Adipocyte (in vitro differentiated cells): ENCODE measurements around the gene OOSP4B.
"Not testable (repeated sequence)": the region's sequence is repeated elsewhere in the genome, so short reads cannot be mapped to it uniquely, and the experiment has no call there.

Experiments used
- DNase-seq: peaks from one replicate; pipeline ENCODE4 v3.0.0-alpha.2; 2015; ENCODE audit warnings: low read depth
- H3K27me3 ChIP-seq: replicated peaks from 2 replicates; pipeline ENCODE4 v1.7.0; 2013; ENCODE audit warnings: mild to moderate bottlenecking, low read length, moderate library complexity; ENCODE audit not compliant: control insufficient read depth, insufficient read depth
- H3K36me3 ChIP-seq: 2 replicates; pipeline ENCODE4 v1.7.0; 2013; ENCODE audit warnings: low read length, mild to moderate bottlenecking, moderate library complexity; ENCODE audit not compliant: control insufficient read depth, insufficient read depth, severe bottlenecking
- H3K4me1 ChIP-seq: 2 replicates; pipeline ENCODE4 v1.7.0; 2013; ENCODE audit warnings: mild to moderate bottlenecking, low read length, moderate library complexity; ENCODE audit not compliant: control insufficient read depth, insufficient read depth
- H3K4me3 ChIP-seq: 2 replicates; pipeline ENCODE4 v1.7.0; 2013; ENCODE audit warnings: mild to moderate bottlenecking, low read length, moderate library complexity
- H3K9ac ChIP-seq: 2 replicates; pipeline ENCODE4 v1.7.0; 2013; ENCODE audit warnings: mild to moderate bottlenecking, low read length, moderate library complexity
- H3K9me3 ChIP-seq: 2 replicates; pipeline ENCODE4 v1.7.0; 2013; ENCODE audit warnings: mild to moderate bottlenecking, low read length, moderate library complexity; ENCODE audit not compliant: control insufficient read depth

OOSP4B gene

GRCh38 chr11:59999691-60000090 is 17.3 kb upstream of the OOSP4B start:
- no peak overlapping the region for H3K9ac ChIP-seq
- peaks cover 7% of the 10 kb centered on the region for H3K9me3 ChIP-seq
- no peaks in the 10 kb centered on the region for H3K4me1 ChIP-seq
- no peaks in the 10 kb centered on the region for H3K36me3 ChIP-seq
- DNase-seq = no peak
- no peaks in the 10 kb centered on the region for H3K27me3 ChIP-seq
- no peak overlapping the region for H3K4me3 ChIP-seq

GRCh38 chr11:60003729-60004128 is 13.3 kb upstream of the OOSP4B start:
- H3K9me3 ChIP-seq = peaks cover 7% of the 10 kb centered on the region
- DNase-seq = no peak
- H3K27me3 ChIP-seq = no peaks in the 10 kb centered on the region
- H3K4me3 ChIP-seq = no peak overlapping the region
- no peak overlapping the region for H3K9ac ChIP-seq
- no peaks in the 10 kb centered on the region for H3K36me3 ChIP-seq
- no peaks in the 10 kb centered on the region for H3K4me1 ChIP-seq

- H3K9ac ChIP-seq = no peak overlapping the region
- H3K4me1 ChIP-seq = no peaks in the 10 kb centered on the region
- no peaks in the 10 kb centered on the region for H3K36me3 ChIP-seq
- H3K4me3 ChIP-seq = no peak overlapping the region
- no peaks in the 10 kb centered on the region for H3K27me3 ChIP-seq
- no peak for DNase-seq
- H3K9me3 ChIP-seq = no peaks in the 10 kb centered on the region
Measured at GRCh38 chr11:60005360-60005759, 11.6 kb upstream of the OOSP4B start.

GRCh38 chr11:60018058-60018457 is 1.1 kb downstream of the OOSP4B start:
- Histone ChIP-seq H3K4me1 (no peaks in the 10 kb centered on the region), H3K9ac (no peak overlapping the region), H3K4me3 (no peak overlapping the region), H3K9me3 (no peaks in the 10 kb centered on the region), H3K36me3 (no peaks in the 10 kb centered on the region), H3K27me3 (no peaks in the 10 kb centered on the region)
- DNase-seq = no peak

GRCh38 chr11:60020376-60020775 is 3.4 kb downstream of the OOSP4B start:
- not testable (repeated sequence) for H3K4me1 ChIP-seq, H3K27me3 ChIP-seq, DNase-seq, H3K4me3 ChIP-seq, H3K9me3 ChIP-seq, H3K9ac ChIP-seq, H3K36me3 ChIP-seq

GRCh38 chr11:60029015-60029632 is 12.1 kb downstream of the OOSP4B start:
- no peak for DNase-seq
- H3K9ac ChIP-seq = no peak overlapping the region
- H3K4me1 ChIP-seq = no peaks in the 10 kb centered on the region
- no peaks in the 10 kb centered on the region for H3K27me3 ChIP-seq
- no peaks in the 10 kb centered on the region for H3K9me3 ChIP-seq
- no peak overlapping the region for H3K4me3 ChIP-seq
- no peaks in the 10 kb centered on the region for H3K36me3 ChIP-seq

GRCh38 chr11:60040109-60040508 is 23.1 kb downstream of the OOSP4B start, which contains the start of gene OOSP2:
Gene OOSP2 (plus strand): TSS chr11:60040409. CDS start chr11:60040460, 51 bp downstream.
- H3K36me3 ChIP-seq = no peaks in the 10 kb centered on the region
- no peaks in the 10 kb centered on the region for H3K27me3 ChIP-seq
- H3K4me1 ChIP-seq = no peaks in the 10 kb centered on the region
- no peak within 1 kb of the TSS for H3K9ac ChIP-seq
- no peaks in the 10 kb centered on the region for H3K9me3 ChIP-seq
- no peak within 1 kb of the TSS for H3K4me3 ChIP-seq
- no peak for DNase-seq

GRCh38 chr11:60050422-60050821 is 33.4 kb downstream of the OOSP4B start:
- not testable (repeated sequence) for H3K4me1 ChIP-seq, H3K9ac ChIP-seq, H3K4me3 ChIP-seq, H3K27me3 ChIP-seq, H3K9me3 ChIP-seq, DNase-seq, H3K36me3 ChIP-seq

- not testable (repeated sequence) for H3K4me1 ChIP-seq, H3K27me3 ChIP-seq, H3K9ac ChIP-seq, H3K36me3 ChIP-seq, H3K4me3 ChIP-seq, H3K9me3 ChIP-seq, DNase-seq
Measured at GRCh38 chr11:60050839-60051238, 33.9 kb downstream of the OOSP4B start.

- Histone ChIP-seq H3K4me3 (no peak within 1 kb of the TSS), H3K27me3 (no peaks in the 10 kb centered on the region), H3K9me3 (peaks cover 3% of the 10 kb centered on the region), H3K4me1 (no peaks in the 10 kb centered on the region), H3K36me3 (no peaks in the 10 kb centered on the region), H3K9ac (no peak within 1 kb of the TSS)
- DNase-seq = no peak
Measured at GRCh38 chr11:60056349-60056969, 39.5 kb downstream of the OOSP4B start, which contains the start of gene MS4A3. Gene MS4A3 (plus strand): TSS chr11:60056665. CDS start chr11:60061161, 4,496 bp downstream.

GRCh38 chr11:60059052-60059451 is 42.1 kb downstream of the OOSP4B start:
- Histone ChIP-seq H3K9me3 (peaks cover 3% of the 10 kb centered on the region), H3K9ac (no peak overlapping the region), H3K27me3 (no peaks in the 10 kb centered on the region), H3K4me3 (no peak overlapping the region), H3K36me3 (no peaks in the 10 kb centered on the region), H3K4me1 (no peaks in the 10 kb centered on the region)
- no peak for DNase-seq
